ENCODE results near the gene LRRC71.

The LRRC71 gene

DNA sequence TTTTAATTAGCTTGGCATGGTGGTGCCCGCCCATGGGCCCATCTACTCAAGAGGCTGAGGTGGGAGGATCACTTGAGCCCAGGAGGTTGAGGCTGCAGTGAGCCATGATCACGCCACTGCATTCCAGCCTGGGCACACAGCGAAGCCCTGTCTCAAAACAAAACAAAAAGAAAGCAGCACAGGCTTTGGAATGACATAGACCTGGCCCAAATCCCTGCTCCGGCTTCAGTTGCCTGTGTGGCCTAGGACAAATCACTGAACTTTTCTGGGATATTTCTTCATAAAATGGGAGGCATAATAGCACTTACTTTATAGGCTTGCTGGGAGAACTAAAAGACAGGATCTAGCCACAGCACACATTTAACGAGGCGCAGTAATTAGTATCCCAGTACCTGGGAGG is 24.5 kb upstream of the LRRC71 start:
- H3K27ac ChIP-seq, result no peak overlapping the region
- TF ChIP-seq, protein P1, sequence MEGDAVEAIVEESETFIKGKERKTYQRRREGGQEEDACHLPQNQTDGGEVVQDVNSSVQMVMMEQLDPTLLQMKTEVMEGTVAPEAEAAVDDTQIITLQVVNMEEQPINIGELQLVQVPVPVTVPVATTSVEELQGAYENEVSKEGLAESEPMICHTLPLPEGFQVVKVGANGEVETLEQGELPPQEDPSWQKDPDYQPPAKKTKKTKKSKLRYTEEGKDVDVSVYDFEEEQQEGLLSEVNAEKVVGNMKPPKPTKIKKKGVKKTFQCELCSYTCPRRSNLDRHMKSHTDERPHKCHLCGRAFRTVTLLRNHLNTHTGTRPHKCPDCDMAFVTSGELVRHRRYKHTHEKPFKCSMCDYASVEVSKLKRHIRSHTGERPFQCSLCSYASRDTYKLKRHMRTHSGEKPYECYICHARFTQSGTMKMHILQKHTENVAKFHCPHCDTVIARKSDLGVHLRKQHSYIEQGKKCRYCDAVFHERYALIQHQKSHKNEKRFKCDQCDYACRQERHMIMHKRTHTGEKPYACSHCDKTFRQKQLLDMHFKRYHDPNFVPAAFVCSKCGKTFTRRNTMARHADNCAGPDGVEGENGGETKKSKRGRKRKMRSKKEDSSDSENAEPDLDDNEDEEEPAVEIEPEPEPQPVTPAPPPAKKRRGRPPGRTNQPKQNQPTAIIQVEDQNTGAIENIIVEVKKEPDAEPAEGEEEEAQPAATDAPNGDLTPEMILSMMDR (IDR thresholded peaks at IDR 0.05), result no peak
- TF ChIP-seq ZFX (IDR thresholded peaks at IDR 0.05; ENCODE audit: borderline replicate concordance), result no peak

DNA sequence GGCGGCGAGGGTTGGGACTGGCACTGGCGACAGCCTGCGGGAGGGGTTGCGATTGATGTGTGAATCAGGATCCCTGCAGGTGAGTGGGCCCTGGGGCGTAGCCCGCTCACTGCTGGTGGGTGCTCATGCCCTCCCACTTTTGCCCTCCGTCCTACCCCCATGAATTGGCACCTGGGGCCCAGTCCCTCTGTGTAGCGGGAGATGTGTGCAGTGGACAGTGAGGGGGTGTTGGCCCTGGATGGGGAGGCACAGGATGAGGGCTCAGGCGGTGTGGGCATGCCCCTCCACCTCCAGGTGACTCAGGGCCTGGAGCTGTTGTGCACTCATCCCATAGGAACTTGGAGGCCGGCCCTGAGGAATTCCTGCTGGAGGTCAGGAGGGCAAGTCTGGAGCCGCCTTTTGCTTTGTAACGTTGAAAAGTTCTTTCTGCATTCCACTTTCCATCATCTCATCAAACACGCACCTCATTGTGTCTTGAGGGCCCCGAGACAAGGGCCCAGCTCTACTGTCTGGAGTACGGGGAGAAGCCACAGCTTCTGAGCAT is 23.9 kb upstream of the LRRC71 start:
- TF ChIP-seq, protein P1 (IDR thresholded peaks at IDR 0.05), result no peak
- no peak for TF ChIP-seq ZFX (IDR thresholded peaks at IDR 0.05; ENCODE audit: borderline replicate concordance)
- no peak overlapping the region for H3K27ac ChIP-seq

DNA sequence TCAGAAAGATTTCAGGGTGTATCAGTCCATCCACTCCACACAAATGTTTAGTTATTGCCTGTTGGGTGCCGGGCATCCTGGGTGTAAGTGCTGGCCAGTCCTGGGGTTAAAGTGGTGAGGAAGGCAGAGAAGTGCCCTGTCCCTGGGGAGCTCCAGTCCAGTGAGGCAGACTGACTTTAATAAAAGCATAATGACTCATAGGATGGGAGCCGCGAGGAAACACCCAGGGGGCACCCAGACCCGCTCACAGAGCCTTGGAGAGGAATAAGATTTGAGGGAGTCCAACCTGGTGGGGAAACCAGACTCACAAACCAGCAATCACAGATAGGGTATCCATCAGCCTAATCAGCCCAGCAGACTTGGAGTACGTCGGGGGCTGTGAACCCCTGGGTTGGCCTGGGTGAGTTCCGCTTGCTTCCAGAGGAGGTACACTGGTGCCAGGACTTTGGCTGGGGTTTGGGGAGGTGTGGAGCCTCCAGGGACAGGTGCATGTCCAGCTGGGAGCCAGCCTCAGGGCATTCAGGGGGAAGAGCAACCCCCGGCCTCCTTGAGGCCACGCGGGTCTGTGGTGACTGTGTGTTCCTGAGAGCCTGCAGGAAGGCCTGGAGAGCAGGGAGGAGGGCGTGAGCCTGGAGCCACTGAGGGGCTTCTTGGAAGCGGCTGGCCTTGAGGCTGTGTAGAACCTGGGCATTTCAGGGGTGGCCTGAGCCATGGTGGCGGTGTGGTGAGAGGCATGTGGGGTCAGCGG is 23.2 kb upstream of the LRRC71 start:
- no peak overlapping the region for H3K27ac ChIP-seq
- no peak for TF ChIP-seq ZFX (IDR thresholded peaks at IDR 0.05; ENCODE audit: borderline replicate concordance)
- TF ChIP-seq, protein P1 (IDR thresholded peaks at IDR 0.05), result no peak

DNA sequence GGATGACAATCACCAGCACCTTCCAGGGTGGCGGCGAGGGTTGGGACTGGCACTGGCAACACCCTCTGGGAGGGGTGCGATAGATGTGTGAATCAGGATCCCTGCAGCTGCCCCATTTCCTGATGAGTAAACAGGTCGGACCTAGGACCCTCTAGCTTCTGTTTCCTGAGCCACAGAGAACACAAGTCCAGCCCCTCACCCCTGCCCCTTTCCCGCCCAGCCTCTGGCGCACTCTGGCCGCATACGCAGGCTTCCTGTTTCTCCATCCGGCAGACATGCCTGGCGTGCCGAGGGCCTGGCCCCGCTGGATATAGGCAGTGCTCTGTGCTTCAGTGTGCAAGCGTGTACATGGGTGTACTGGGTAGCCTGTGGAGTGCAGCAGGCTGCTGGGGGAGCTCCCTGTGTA is 22.3 kb upstream of the LRRC71 start:
- TF ChIP-seq, protein P1 (IDR thresholded peaks at IDR 0.05), result no peak
- no peak for TF ChIP-seq ZFX (IDR thresholded peaks at IDR 0.05; ENCODE audit: borderline replicate concordance)

DNA sequence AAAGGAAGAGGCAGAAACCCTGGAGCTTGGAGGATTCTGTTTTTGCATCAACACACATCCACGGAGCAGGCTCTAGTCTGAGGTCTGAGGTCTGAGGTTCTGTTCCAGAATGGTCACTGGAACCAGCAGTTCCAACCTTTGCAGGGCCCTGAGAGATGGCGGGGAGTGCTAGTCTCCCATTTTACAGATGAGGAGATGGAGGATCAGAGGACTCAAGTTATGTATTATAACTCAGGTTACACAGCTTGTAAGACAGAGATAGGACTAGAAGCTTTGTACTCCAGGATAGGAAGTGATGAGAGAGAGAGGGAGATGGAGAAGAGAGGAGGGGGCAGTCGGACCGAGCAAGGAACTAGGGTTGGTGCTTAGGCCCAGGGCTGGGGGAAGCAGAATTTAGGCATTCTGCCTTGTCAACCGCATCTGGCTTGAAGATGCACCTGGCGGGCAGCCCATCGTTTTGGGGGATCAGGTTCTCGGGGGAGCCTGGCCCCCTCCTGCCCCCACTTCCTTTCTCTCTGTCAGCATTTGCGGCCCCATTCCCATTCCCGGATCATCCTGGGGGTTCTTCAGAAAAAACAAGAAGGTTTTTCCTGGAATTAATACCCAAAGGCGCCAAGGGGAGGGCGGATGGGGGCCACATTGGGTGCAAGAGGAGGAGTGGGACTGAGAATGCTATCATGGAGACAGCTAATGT is 21.3 kb upstream of the LRRC71 start:
- no peak overlapping the region for H3K27ac ChIP-seq
- TF ChIP-seq ZFX (IDR thresholded peaks at IDR 0.05; ENCODE audit: borderline replicate concordance), result no peak
- TF ChIP-seq, protein P1 (IDR thresholded peaks at IDR 0.05), result no peak

More for the DNA sequence above, 22.3 kb upstream of the LRRC71 start:
- no peak overlapping the region for H3K27ac ChIP-seq

DNA sequence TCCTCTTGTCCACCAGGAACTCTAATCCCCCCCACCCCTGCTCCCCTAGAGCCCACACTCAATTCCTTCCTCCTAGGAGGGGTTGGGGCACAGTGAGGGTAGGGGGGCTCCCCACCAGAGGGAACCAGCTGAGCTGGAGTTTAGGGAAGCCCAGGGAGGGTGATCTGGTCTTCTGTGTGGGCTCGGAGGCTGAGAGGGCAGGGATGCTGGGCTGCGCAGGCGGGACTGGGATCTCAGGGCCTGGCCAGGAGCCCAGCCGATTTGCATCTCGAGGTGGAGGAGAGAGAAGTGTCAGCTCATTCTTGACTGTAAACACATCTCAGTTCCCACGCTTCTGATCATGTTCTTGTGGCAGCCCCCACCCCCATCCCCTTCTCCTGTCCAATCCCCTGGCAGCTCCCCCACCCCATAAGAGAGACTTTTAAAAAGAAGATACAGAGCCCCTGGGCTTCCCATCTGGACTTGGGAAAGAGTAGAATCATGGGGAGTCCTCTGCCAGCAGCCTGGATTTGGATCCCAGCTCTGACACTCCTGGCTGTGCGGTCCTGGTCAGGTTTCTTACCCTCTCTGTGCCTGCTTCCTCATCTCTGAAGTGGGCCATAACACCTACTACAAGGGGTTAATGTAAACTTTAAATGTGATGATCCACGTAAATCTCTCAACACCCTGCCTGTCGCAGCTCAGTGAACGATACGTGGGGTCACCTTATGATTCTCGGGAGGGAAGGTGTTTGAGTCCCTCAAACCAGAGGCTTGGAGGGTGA is 20.3 kb upstream of the LRRC71 start:
- no peak overlapping the region for H3K27ac ChIP-seq
- TF ChIP-seq, protein P1 (IDR thresholded peaks at IDR 0.05), result no peak
- no peak for TF ChIP-seq ZFX (IDR thresholded peaks at IDR 0.05; ENCODE audit: borderline replicate concordance)

Data from 22Rv1 (cell line).